Epithelial cell of prostate (primary cell): ENCODE data around the gene CTNNBL1.

Source experiments
- DNase-seq: peaks from one replicate; pipeline ENCODE4 v3.0.0-alpha.2; 2011; ENCODE audit warnings: low read depth, low spot score
- H3K27ac ChIP-seq: fragments of 450-650 bp; 2 replicates; pipeline ENCODE4 v1.5.1; 2017; ENCODE audit warnings: mild to moderate bottlenecking

The CTNNBL1 gene

DNA sequence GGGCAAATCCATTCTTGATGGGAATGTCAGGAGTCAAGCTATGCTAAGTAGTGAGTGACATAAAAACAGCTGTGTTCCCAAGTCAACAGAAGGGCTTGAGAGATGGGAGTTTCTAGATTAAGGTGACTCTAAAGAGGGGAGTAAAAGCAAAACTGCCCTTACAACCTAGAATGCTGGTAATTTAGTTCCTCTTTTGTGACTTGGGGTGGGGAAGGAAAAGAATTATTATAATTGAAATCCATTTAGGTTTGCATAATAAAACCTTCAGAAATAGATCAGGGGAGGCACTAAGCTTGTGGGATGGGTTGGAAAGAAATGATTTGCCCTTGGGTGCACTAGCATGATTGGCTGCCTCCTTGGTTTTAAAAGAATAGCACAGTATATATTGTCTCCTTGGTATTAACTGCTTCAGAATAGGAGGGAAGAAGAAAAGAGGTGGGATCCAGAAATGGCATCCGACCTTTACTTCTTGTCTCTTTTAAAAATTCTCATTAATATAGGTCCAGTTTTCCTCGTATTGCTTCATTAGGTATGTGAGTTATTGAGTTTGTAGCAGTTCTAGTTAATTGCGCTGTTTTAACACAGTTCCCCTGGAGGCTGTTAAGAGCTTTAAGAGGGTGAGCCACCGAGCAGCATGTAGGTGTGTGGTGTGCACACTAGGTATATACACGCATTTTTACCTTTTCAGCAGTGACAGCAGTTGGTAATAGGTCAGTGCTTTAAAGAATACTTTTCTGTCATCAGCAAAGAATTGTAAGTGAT is 113.8 kb downstream of the CTNNBL1 start:
- no peak overlapping the region for H3K27ac ChIP-seq
- no peak for DNase-seq

DNA sequence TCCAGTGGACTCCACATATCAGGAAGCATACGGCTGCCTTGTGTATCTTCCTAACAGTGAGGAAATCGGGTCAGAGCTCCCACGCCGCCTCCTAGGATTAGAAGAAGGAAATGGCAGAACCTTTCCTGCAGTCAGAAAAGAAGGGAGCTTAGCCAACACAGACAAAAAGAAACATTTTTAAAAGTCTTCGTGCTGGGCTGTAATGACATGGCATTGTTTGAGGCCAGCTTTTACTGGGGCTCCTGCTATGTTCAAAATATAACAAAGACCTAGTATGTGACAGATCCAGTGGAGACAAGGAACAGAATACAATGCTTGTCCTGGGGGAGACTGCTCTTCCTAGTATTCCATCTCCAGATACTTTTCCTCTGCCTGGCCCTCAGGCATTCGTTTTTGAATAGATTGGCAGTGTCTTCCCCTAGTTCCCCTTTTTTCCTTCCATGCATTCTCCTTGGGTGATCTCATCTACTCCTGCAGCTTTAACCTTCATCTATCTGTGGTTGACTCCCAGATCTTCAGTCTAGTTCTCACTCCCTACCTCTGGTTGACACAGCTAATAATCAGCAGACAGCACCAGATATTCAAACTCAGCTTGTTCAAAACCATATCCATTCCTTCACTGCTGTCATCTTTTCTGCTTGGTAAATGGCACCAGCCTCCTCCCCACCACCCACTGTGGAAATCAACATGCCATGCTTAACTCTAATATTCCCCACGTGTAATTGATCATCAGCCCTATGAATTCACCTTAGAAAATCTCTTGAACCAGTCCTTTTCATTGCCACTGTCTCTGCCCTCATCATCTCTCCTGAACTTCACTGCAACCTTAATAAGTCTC is 114.6 kb downstream of the CTNNBL1 start:
- no peak for DNase-seq

DNA sequence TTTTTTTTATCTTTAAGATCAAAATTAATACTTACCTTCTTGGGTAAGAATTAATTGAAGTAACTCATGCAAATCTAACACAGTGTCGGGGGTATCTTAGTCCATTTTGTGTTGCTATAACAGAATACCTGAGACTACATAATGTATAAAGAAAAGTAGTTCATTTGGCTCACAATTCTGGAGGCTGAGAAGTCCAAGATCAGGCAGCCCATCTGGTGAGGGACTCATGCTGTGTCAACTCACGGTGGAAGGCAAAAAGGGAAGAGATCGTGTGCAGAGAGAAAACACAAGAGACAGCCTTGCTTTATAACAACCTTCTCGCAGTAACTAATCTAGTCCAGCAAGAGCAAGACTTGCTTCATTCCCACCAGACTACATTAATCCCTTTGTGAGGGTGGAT is 116.2 kb downstream of the CTNNBL1 start:
- H3K27ac ChIP-seq = no peak overlapping the region

More for the DNA sequence above, 114.6 kb downstream of the CTNNBL1 start:
- no peak overlapping the region for H3K27ac ChIP-seq

DNA sequence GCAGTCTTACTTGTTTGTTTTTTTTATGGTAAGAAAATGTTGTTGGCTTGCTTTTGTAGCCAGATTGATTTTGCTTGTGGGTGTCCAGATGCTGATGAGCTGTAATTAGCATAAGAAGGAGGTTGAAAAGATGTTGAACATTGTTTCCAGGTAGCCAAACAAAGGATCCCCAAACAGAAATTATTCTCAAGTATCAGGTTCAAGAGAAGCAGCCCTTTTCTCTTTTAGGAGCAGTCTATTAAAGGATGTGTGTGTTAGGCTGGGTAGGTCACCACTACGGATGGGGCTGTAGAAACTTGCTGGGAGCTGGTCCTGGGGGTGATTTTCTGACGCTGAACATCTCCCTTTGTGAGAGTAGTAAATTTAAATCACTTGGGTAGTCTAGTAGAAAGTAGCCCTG is 122.2 kb downstream of the CTNNBL1 start:
- no peak overlapping the region for H3K27ac ChIP-seq
- no peak for DNase-seq

More for the DNA sequence above, 116.2 kb downstream of the CTNNBL1 start:
- no peak for DNase-seq

DNA sequence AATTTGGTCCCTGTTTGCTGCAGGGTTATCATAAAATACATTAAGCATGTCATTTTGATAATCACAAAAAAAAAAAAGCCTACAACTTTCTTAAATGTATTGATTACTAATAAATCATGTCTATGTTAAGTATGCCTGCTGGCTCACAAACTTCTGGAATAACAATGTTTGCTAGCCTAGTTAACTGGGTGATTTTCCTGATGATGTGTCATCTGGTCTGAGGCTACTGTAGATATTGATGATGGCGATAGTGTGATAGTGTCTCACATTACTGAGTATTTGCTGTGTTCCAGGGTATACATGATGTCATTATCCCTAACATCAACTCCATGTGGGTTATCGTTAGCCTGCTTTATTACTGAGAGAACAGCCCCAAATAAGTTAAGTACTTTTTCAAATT is 122.9 kb downstream of the CTNNBL1 start:
- H3K27ac ChIP-seq = no peak overlapping the region

DNA sequence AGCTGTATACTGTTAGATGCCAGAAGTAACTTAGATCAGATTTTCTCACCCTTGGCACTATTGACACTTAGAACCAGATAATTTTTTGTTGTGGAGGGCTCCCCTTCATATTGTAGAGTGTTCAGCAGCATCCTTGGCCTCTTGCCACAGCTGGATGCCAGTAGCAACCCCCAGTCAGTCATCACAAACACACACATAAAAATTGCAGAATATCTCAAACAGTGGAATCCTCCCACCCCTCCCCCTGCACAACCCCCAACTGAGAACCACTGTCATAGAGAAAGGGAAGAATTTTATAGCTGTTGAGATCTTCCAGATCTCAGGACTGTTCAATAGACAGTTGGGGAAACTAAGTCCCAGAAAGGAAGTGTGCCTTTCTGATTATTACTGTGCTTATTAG is 127.9 kb downstream of the CTNNBL1 start:
- H3K27ac ChIP-seq = no peak overlapping the region

More for the DNA sequence above, 122.9 kb downstream of the CTNNBL1 start:
- DNase-seq = no peak

DNA sequence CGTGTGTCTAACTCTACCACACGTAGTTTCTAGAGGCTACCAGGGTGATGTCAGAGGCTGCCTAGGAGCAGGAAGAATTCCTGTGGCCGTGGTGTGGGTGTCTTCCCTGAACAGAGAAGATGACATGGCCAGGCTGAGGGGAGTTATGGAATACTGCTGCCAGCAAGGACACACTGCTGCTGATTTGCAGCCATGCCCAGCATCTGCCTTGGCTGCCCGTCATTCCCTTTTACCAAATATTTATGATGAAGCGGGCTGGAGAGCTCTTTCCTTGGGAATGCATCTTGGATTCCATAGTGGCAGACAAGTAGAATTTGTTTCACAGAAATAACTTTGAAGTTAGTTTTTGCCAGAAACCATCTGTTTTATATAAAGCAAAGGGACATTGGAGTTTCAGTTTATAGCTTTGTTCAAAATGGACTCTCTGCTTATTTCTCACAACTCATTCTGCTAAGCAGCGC is 128.3 kb downstream of the CTNNBL1 start:
- no peak for DNase-seq

More for the DNA sequence above, 127.9 kb downstream of the CTNNBL1 start:
- no peak for DNase-seq

DNA sequence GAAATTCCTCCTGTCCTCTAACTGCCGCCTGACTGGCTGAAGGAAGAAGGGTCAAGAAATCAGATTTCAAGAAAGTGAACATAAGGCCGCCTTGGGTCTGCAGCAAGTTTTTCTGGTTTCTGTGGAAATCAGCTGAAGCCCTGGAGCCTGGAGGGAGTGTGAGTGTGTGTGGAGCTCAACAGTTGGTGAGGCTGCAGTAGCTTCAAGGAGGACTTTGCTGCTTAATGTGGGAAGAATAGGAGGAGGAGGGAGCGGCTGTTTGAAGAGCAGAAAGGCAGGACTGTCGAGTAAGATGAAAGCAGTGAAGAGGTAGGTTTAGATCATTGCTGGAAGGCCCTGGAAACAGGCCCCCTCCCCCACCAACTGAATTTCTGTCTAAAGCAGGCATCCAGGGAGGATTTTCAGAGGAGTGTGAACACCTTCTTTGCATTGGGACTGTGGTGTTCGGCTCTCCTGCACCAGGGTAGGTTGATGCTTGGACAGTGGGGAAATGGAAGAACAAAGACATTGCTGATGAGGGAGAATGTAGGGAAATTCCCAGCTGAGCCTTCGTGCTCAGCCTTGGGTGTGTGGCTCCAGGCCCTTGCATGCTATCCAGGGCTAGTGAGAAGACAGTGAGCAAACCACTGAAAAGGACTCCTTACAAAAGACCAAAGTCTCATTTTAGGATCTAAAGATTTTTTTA is 129.6 kb downstream of the CTNNBL1 start:
- no peak overlapping the region for H3K27ac ChIP-seq
- DNase-seq = no peak

More for the DNA sequence above, 128.3 kb downstream of the CTNNBL1 start:
- no peak overlapping the region for H3K27ac ChIP-seq

DNA sequence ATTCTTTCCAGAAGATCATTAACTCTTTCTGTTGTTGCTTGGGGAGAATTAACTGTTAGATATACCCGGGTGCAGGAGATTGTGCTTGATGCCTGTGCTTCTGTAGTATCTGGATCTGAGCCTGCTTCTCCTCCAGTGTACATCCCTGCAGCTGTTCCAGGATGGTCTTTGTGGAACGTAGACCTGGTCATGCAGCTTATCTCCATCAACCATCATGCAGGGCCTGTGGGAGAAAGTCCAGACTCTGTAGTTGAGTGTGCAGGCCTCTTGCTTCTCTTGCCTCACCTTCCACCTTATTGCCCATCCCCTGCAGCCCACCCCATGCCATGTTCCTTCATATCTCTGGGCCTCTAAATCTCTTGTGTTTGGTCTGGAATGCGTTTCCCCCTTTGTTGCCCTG is 133.8 kb downstream of the CTNNBL1 start:
- DNase-seq = no peak
- no peak overlapping the region for H3K27ac ChIP-seq

DNA sequence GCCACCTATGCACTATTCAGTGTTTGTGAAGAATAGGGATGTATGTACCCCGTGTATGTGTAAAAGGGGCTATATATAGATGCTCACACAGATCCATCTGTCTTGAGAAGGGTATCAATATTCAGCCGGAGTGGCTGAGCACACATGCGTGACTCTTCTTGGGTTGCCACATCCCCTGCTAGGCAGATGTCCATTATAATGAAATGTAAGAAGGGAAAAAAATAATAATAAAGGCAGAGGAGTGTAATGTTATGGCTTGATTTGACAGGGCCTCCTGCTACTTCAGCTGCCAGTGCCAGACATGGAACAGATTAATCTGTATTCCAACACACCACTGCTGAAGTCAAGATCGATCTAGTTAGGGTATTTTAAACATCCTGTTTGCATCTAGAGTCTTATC is 134.9 kb downstream of the CTNNBL1 start:
- no peak overlapping the region for H3K27ac ChIP-seq
- DNase-seq = no peak

DNA sequence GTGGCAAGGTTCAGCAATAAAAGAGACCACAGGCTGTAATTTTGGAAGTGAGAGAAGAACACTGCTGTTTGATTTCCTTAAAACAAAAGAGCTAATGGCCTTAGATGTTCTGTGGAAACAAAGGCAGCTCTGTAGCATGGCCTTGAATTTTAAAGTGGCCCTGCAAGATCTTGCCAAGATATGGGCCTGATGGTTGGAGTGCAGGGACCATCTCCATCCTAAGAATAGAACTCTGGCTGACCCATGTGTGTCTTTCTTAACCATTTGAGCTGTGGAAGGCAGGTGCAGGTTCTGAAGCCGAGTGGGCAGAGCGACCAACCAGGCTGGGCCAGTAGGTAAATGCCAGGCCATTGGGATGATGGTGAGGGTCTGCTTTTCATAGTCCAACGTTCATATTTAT is 135.3 kb downstream of the CTNNBL1 start:
- DNase-seq = no peak
- H3K27ac ChIP-seq = no peak overlapping the region

DNA sequence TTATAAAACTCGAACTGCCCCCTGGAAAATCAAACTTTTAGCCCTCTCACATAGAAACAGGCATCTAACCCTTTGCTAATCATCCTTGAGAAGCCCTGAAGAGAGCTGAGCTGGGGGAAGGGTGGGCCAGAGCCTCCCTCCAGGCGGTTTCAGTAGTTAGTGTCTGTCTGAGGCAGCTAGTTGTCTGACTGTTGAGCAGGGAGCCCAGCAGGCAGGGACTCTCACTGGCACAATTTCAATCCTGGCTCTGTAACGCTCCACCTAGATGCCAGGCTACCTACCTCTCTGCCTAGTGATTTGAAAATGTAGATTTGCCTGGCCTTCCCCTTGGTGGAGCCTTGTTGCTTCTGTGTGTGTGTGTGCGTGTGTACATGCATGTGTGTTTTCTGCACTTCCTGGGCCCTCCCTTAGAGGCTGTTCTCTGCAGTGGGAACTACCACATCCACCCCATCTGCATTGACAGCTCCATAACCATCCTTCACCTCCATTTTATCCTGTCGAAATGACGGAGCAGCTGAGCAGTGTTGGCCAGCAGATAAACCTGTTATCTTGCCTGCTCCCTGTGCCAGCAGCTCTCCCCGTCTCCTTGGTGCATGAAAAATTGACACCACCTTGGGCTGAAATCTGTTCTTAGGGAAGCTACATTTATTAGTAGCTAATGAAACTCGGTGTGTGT is 139.5 kb downstream of the CTNNBL1 start:
- no peak overlapping the region for H3K27ac ChIP-seq
- no peak for DNase-seq

DNA sequence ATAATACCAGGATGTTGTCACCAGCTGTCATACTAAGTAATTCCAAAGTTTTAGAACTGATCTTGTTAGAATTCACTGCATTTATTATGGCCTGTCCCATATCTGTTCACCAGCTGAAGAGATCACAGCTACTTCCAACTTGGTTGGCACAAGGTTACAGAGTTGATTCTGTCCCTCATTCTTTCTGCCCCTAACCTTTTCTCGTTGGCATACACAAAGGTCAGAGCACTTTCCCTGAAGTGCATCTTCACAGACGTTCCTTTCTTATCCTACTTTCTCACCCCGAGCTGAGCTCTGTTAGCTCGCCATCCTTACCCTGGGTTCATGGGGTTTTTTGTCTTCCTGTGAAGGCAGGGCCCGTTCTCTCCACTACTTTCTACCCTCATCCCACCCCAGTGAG is 143.1 kb downstream of the CTNNBL1 start:
- DNase-seq = no peak
- H3K27ac ChIP-seq = no peak overlapping the region

DNA sequence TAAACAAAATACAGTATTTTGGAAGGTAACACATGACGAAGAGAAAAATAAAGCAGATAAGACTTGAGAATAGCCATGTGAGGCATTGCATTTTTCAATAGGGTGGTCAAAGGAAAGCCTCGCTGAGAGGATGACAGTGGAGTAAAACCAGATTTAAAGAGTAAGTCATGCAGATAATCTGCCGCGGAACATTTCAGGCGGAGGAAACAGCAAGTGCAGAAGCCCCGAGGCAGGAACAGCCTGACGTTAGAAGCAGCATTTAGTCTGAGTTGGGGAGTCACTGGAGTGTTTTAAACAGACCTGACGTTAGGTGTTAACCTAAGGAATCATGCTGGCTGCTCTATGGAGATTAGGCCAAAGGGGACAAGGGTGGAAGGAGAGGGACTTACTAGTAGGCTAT is 144.1 kb downstream of the CTNNBL1 start:
- no peak for DNase-seq
- H3K27ac ChIP-seq = no peak overlapping the region

DNA sequence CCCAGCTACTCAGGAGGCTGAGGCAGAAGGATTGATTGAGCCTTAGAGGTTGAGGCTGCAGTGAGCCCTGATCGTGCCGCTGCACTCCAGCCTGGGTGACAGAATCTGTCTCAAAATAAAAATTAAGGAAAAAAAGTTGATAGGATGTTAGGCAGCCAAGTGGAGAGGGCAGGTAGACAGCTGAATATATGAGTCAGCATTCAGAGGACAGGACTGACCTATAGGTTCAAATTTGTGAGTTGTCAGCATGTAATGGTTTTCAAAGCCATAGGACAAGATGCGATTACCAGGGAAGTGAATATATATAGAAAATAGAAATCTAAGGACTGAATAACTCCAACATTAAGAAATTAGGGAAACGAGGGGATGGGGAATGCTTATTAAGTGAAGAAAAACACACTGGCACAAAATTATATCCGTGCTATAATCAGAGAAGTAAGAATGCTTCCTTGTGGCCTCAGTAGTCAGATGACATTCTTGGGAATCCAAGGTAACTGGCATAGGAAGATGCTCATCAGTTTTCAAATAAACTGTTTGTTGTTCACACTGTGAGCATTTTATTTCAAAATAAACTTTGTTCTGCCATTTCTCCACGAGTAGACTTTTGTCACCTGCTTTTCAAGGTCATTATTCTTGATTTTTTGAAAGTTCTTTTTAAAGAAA is 145.1 kb downstream of the CTNNBL1 start:
- H3K27ac ChIP-seq = no peak overlapping the region
- no peak for DNase-seq

DNA sequence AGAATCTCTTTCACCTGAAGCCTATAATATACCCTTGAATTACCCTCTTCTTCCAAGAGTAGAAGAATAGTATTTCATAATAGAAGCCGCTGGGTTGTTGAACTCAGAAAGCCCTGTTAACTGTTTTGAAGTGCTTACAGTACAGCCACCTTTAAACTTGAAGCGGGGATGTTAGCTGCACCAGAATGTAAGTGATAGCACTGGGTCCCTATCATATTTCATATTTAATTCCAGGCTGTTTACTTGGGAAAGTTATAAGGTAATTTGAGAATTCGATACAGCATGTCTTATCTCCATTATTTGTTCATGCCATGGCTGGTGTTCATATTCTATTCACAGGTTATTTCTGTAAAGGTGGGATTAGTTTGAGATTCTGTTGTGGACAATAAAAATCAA is 145.6 kb downstream of the CTNNBL1 start:
- DNase-seq = no peak
- H3K27ac ChIP-seq = no peak overlapping the region

DNA sequence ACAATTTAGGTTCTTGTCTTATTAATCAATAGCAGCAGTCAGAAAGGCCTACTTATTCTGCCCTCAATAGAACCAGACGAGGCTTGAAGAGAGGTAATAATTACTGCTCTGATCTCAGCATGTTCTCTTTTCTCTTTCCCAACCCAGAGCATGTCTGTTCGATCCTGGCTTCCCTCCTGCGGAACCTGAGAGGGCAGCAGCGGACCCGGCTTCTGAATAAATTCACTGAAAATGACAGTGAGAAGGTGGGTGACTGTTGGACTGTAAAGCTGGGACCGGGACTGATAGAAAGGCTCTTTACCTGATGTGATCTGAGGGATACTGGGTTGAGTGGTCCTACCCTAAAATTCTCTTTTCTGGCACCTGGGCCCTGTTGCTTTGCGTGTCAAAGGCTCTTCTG is 146.1 kb downstream of the CTNNBL1 start:
- no peak for DNase-seq
- H3K27ac ChIP-seq = no peak overlapping the region

DNA sequence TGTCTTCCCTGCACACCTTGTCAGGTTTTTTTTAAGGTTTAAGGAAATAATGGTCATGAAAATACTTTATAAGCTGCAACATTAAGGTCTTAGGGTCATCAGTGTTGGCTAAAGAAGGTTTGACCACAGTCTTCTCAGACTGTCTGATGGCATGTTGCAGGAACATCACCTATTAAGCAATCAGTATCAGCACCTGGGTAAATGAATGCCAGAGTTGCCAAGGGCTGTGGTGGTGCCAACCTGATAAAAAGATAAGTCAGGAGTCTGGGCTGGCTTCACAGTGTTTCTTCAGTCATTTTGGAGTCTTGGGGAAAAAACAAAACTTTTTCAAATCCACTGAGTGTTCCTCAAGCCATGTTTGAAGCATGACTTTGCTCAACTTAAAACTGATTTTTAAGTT is 147.6 kb downstream of the CTNNBL1 start:
- DNase-seq = no peak
- H3K27ac ChIP-seq = no peak overlapping the region

DNA sequence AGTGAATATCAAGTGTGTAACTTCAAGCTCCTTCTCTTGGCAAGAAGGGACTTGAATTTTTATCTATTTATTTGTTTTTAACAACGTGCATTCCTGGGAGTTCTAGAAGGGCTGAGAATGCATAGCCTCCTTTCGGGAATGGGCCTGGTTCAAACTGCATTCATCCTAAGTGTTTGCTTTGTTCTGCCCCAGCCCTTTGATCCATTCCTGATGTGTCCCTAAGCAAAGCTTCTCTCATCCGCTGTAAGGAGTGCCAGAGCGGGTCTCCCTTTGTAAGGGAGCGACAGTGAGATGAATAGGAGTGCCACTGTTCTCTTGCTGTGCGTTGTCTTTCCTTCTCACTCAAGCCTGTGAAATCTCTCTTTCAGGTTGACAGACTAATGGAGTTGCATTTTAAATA is 148.1 kb downstream of the CTNNBL1 start:
- no peak overlapping the region for H3K27ac ChIP-seq
- DNase-seq = no peak

DNA sequence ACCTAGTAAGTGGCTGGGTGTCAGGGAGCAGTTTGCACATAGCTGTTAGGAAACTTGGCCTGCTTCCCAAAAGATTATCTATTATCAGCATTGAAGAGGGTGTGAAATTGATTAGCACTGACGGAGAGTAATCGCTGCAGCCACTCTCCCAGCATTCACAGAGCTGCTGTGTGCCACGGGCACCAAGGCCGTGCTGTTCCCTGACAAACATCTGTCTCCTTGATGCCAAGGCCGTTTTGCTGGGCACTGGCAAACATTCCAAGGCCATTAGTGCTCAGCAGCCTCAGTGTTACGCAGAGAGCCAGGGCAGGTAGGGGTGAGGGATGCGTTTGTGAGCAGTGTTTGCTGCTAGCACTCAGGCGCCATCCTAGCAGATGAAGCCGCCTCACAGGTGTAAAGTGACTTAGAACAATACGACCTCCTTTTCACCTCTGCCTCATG is 151.4 kb downstream of the CTNNBL1 start:
- DNase-seq = no peak
- H3K27ac ChIP-seq = no peak overlapping the region
